Neuronal stem cell (in vitro differentiated cells): ENCODE results near the gene F8.

ENCODE experiments used
- DNase-seq: peaks from one replicate; pipeline ENCODE4 v3.0.0-alpha.2; 2013; ENCODE audit warnings: low spot score
- H2AFZ ChIP-seq: one replicate; pipeline ENCODE4 v1.6.1; 2013; ENCODE audit warnings: mild to moderate bottlenecking, low read length, inconsistent platforms
- H2AK5ac ChIP-seq: 2 replicates; pipeline ENCODE4 v1.6.1; 2013; ENCODE audit warnings: low read depth, mild to moderate bottlenecking, inconsistent platforms, low read length, moderate library complexity, mixed read lengths
- H2BK120ac ChIP-seq: 2 replicates; pipeline ENCODE4 v1.6.1; 2013; ENCODE audit warnings: low read depth, mild to moderate bottlenecking, inconsistent platforms, low read length, moderate library complexity, mixed read lengths
- H2BK12ac ChIP-seq: one replicate; pipeline ENCODE4 v1.6.1; 2013; ENCODE audit warnings: low read length, inconsistent platforms
- H2BK15ac ChIP-seq: 2 replicates; pipeline ENCODE4 v1.6.1; 2013; ENCODE audit warnings: mild to moderate bottlenecking, low read length, inconsistent platforms, mixed read lengths
- H2BK5ac ChIP-seq: one replicate; pipeline ENCODE4 v1.6.1; 2013; ENCODE audit warnings: inconsistent platforms, mild to moderate bottlenecking, low read length, moderate library complexity
- H3K14ac ChIP-seq: one replicate; pipeline ENCODE4 v1.6.1; 2013; ENCODE audit warnings: low read length, inconsistent platforms
- H3K18ac ChIP-seq: 2 replicates; pipeline ENCODE4 v1.6.1; 2013; ENCODE audit warnings: low read length, inconsistent platforms
- H3K23ac ChIP-seq: 2 replicates; pipeline ENCODE4 v1.6.1; 2013; ENCODE audit warnings: low read depth, mild to moderate bottlenecking, mixed read lengths, low read length, inconsistent platforms; ENCODE audit not compliant: poor library complexity
- H3K27ac ChIP-seq: replicated peaks from 3 replicates; pipeline ENCODE4 v1.5.1; 2013; ENCODE audit warnings: low read length, inconsistent platforms
- H3K27me3 ChIP-seq, 3 experiments: 2 replicates each; pipeline ENCODE4 v1.6.1; 2013; ENCODE audit warnings: low read length in 3 of 3, mild to moderate bottlenecking in 2 of 3, inconsistent platforms in 1 of 3, low read depth in 1 of 3, mixed read lengths in 1 of 3, moderate library complexity in 1 of 3; ENCODE audit not compliant: control insufficient read depth in 3 of 3, insufficient read depth in 3 of 3
- H3K36me3 ChIP-seq, 2 donors: replicated peaks in 1 of 2; 2 replicates each; pipeline ENCODE4 v1.6.1; 2013; ENCODE audit warnings: low read length in 2 of 2; ENCODE audit not compliant: control insufficient read depth in 2 of 2, insufficient read depth in 2 of 2
- H3K4ac ChIP-seq: 2 replicates; pipeline ENCODE4 v1.6.1; 2013; ENCODE audit warnings: inconsistent platforms, mild to moderate bottlenecking, low read length, moderate library complexity
- H3K4me1 ChIP-seq, 2 donors: 1 replicate in 1 of 2; 2 replicates in 1 of 2; pipeline ENCODE4 v1.6.1; 2013; ENCODE audit warnings: low read length in 2 of 2, low read depth in 1 of 2; ENCODE audit not compliant: control insufficient read depth in 2 of 2, insufficient read depth in 1 of 2
- H3K4me2 ChIP-seq: one replicate; pipeline ENCODE4 v1.6.1; 2013; ENCODE audit warnings: mild to moderate bottlenecking, low read length, inconsistent platforms; ENCODE audit not compliant: insufficient read depth, poor library complexity, severe bottlenecking
- H3K4me3 ChIP-seq, 2 donors: 2 replicates each; pipeline ENCODE4 v1.5.1; 2013; ENCODE audit warnings: low read length in 2 of 2, mild to moderate bottlenecking in 2 of 2, inconsistent platforms in 1 of 2, moderate library complexity in 1 of 2
- H3K79me1 ChIP-seq: one replicate; pipeline ENCODE4 v1.6.1; 2013; ENCODE audit warnings: low read depth, mild to moderate bottlenecking, inconsistent platforms, low read length, moderate library complexity
- H3K9ac ChIP-seq: one replicate; pipeline ENCODE4 v1.6.1; 2013; ENCODE audit warnings: mild to moderate bottlenecking, low read depth, low read length, inconsistent platforms; ENCODE audit not compliant: poor library complexity
- H3K9me3 ChIP-seq, 2 donors: replicated peaks in 1 of 2; 2 replicates each; pipeline versions ENCODE3 to v1.6.1; 2013; ENCODE audit warnings: low read length in 2 of 2, mild to moderate bottlenecking in 2 of 2, inconsistent platforms in 1 of 2, low read depth in 1 of 2, mixed read lengths in 1 of 2, moderate library complexity in 1 of 2; ENCODE audit not compliant: control insufficient read depth in 2 of 2, insufficient read depth in 1 of 2
- H4K8ac ChIP-seq: one replicate; pipeline ENCODE4 v1.6.1; 2013; ENCODE audit warnings: low read depth, mild to moderate bottlenecking, inconsistent platforms, low read length, moderate library complexity
- H4K91ac ChIP-seq: one replicate; pipeline ENCODE4 v1.6.1; 2013; ENCODE audit warnings: low read length, low read depth, mild to moderate bottlenecking, inconsistent platforms; ENCODE audit not compliant: poor library complexity
- WGBS, 2 donors: extraction: QIAGEN DNeasy Blood & Tissue Kit; methylation state at CpG; one replicate each; pipeline ENCODE4 v1.1.7; 2013; ENCODE audit warnings: missing lambda C conversion rate in 2 of 2, mixed read lengths in 1 of 2; ENCODE audit not compliant: insufficient read length in 2 of 2, insufficient replicate concordance in 1 of 2; ENCODE audit errors: extremely low coverage in 2 of 2; 5-methylcytosine and 5-hydroxymethylcytosine counted together

Gene F8

DNA sequence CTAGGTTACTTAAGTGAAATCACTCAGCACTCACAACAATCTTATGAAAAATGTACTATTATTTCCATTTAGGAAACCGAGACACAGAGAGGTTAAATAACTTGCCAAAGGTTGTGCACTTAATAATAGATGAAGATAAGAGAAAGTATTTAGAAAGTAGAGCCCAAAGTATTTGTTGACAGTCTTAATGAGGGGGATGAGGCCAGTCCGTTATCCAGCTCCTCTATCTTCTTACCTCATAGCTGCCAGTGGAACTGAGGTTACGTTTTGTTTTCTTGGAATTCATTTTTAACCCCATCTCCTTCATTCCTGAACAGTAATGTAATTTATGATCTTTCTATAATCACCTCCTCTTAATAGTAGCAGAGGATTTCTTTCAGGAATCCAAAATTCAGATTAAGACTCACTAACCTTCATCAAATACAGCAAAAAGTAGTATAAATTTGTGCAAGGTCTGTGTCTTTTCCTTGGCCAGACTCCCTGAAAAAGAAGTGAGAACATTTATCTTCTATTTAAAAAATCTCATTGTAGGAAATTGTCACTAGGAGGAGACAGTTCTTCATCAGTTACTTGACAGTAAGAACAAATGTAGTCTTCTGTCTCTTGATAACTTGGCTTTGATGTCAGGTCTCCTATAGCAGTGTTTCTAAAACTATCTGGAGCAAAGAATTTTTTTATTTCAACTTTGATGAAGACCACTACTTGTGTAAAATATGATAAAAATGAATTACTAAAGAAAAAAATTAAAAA lies 35.5 kb downstream of the F8 start:
- no peaks in the 10 kb centered on the region for H3K9me3 ChIP-seq
- H2AK5ac ChIP-seq, result no peak overlapping the region
- no peaks in the 10 kb centered on the region for H3K27me3 ChIP-seq
- DNase-seq, result no peak
- H3K4me2 ChIP-seq, result no peak overlapping the region
- H3K4ac ChIP-seq, result no peak overlapping the region
- H3K27ac ChIP-seq, result no peak overlapping the region
- H2BK120ac ChIP-seq, result no peak overlapping the region
- H3K4me3 ChIP-seq, result no peak overlapping the region
- H3K36me3 ChIP-seq, result no peaks in the 10 kb centered on the region
- H2AFZ ChIP-seq, result no peak overlapping the region
- H2BK15ac ChIP-seq, result no peak overlapping the region
- H4K8ac ChIP-seq, result no peak overlapping the region
- H3K23ac ChIP-seq, result no peak overlapping the region
- H2BK5ac ChIP-seq, result no peak overlapping the region
- H4K91ac ChIP-seq, result no peak overlapping the region
- H3K14ac ChIP-seq, result no peak overlapping the region
- WGBS, 2 donors, result no CpG with 5 or more reads among the region's 3 CpGs
- H3K79me1 ChIP-seq, result no peaks in the 10 kb centered on the region
- no peak overlapping the region for H3K9ac ChIP-seq
- H3K18ac ChIP-seq, result no peak overlapping the region
- no peak overlapping the region for H2BK12ac ChIP-seq
- H3K4me1 ChIP-seq, result no peaks in the 10 kb centered on the region

GRCh38 chrX:154981116-154981411 lies 41.5 kb downstream of the F8 start:
- Histone ChIP-seq H3K4me3 (no peak overlapping the region), H3K4me2 (no peak overlapping the region), H2BK15ac (no peak overlapping the region), H2AFZ (peak overlapping the region; percentile 77), H3K79me1 (no peaks in the 10 kb centered on the region), H2AK5ac (no peak overlapping the region), H2BK5ac (no peak overlapping the region), H3K9me3 (no peaks in the 10 kb centered on the region), H3K9ac (no peak overlapping the region), H3K4me1 (no peaks in the 10 kb centered on the region), H2BK12ac (no peak overlapping the region), H3K14ac (no peak overlapping the region), H3K36me3 (no peaks in the 10 kb centered on the region), H3K18ac (no peak overlapping the region), H2BK120ac (no peak overlapping the region), H4K91ac (no peak overlapping the region), H3K23ac (no peak overlapping the region), H3K27me3 (no peaks in the 10 kb centered on the region), H4K8ac (no peak overlapping the region), H3K4ac (no peak overlapping the region), H3K27ac (no peak overlapping the region)
- WGBS, 2 donors, result no CpG with 5 or more reads among the region's 6 CpGs
- no peak for DNase-seq

GRCh38 chrX:154980330-154981115 lies 42.0 kb downstream of the F8 start:
- no peak overlapping the region for H2BK12ac ChIP-seq
- no CpG with 5 or more reads among the region's 11 CpGs for WGBS, 2 donors
- H2AFZ ChIP-seq, result peak overlapping the region; percentile 77
- no peaks in the 10 kb centered on the region for H3K79me1 ChIP-seq
- DNase-seq, result peak; percentile 41
- no peak overlapping the region for H4K91ac ChIP-seq
- no peak overlapping the region for H3K4me2 ChIP-seq
- no peak overlapping the region for H2BK5ac ChIP-seq
- no peak overlapping the region for H3K14ac ChIP-seq
- no peak overlapping the region for H3K23ac ChIP-seq
- no peak overlapping the region for H2BK15ac ChIP-seq
- H3K9ac ChIP-seq, result no peak overlapping the region
- H3K9me3 ChIP-seq, result no peaks in the 10 kb centered on the region
- H2AK5ac ChIP-seq, result no peak overlapping the region
- no peak overlapping the region for H3K4ac ChIP-seq
- no peak overlapping the region for H3K4me3 ChIP-seq
- no peaks in the 10 kb centered on the region for H3K36me3 ChIP-seq
- H3K4me1 ChIP-seq, result no peaks in the 10 kb centered on the region
- H2BK120ac ChIP-seq, result no peak overlapping the region
- H4K8ac ChIP-seq, result no peak overlapping the region
- H3K27ac ChIP-seq, result no peak overlapping the region
- no peak overlapping the region for H3K18ac ChIP-seq
- no peaks in the 10 kb centered on the region for H3K27me3 ChIP-seq

- WGBS, 2 donors, result no CpG with 5 or more reads among the region's 4 CpGs
- DNase-seq, result no peak
- H3K4ac ChIP-seq, result no peak overlapping the region
- H3K9ac ChIP-seq, result no peak overlapping the region
- no peaks in the 10 kb centered on the region for H3K9me3 ChIP-seq
- H3K14ac ChIP-seq, result no peak overlapping the region
- no peaks in the 10 kb centered on the region for H3K4me1 ChIP-seq
- H3K4me3 ChIP-seq, result no peak overlapping the region
- H3K36me3 ChIP-seq, result no peaks in the 10 kb centered on the region
- no peak overlapping the region for H3K4me2 ChIP-seq
- H3K27ac ChIP-seq, result no peak overlapping the region
- H4K91ac ChIP-seq, result no peak overlapping the region
- H3K18ac ChIP-seq, result no peak overlapping the region
- H2AFZ ChIP-seq, result no peak overlapping the region
- no peak overlapping the region for H2BK15ac ChIP-seq
- no peak overlapping the region for H3K23ac ChIP-seq
- no peak overlapping the region for H2BK5ac ChIP-seq
- no peak overlapping the region for H4K8ac ChIP-seq
- H2BK12ac ChIP-seq, result no peak overlapping the region
- no peak overlapping the region for H2BK120ac ChIP-seq
- H3K27me3 ChIP-seq, result no peaks in the 10 kb centered on the region
- no peaks in the 10 kb centered on the region for H3K79me1 ChIP-seq
- H2AK5ac ChIP-seq, result no peak overlapping the region
These were observed 42.9 kb downstream of the F8 start for GRCh38 chrX:154979629-154980028.
